Neuronal stem cell (in vitro differentiated cells): Measurements from ENCODE around the gene TWNK.

Experiments used
- DNase-seq: peaks from one replicate; pipeline ENCODE4 v3.0.0-alpha.2; 2013; ENCODE audit warnings: low spot score
- H2AFZ ChIP-seq: one replicate; pipeline ENCODE4 v1.6.1; 2013; ENCODE audit warnings: mild to moderate bottlenecking, low read length, inconsistent platforms
- H2AK5ac ChIP-seq: 2 replicates; pipeline ENCODE4 v1.6.1; 2013; ENCODE audit warnings: low read depth, mild to moderate bottlenecking, inconsistent platforms, low read length, moderate library complexity, mixed read lengths
- H2BK120ac ChIP-seq: 2 replicates; pipeline ENCODE4 v1.6.1; 2013; ENCODE audit warnings: low read depth, mild to moderate bottlenecking, inconsistent platforms, low read length, moderate library complexity, mixed read lengths
- H2BK12ac ChIP-seq: one replicate; pipeline ENCODE4 v1.6.1; 2013; ENCODE audit warnings: low read length, inconsistent platforms
- H2BK15ac ChIP-seq: 2 replicates; pipeline ENCODE4 v1.6.1; 2013; ENCODE audit warnings: mild to moderate bottlenecking, low read length, inconsistent platforms, mixed read lengths
- H2BK5ac ChIP-seq: one replicate; pipeline ENCODE4 v1.6.1; 2013; ENCODE audit warnings: inconsistent platforms, mild to moderate bottlenecking, low read length, moderate library complexity
- H3K14ac ChIP-seq: one replicate; pipeline ENCODE4 v1.6.1; 2013; ENCODE audit warnings: low read length, inconsistent platforms
- H3K18ac ChIP-seq: 2 replicates; pipeline ENCODE4 v1.6.1; 2013; ENCODE audit warnings: low read length, inconsistent platforms
- H3K23ac ChIP-seq: 2 replicates; pipeline ENCODE4 v1.6.1; 2013; ENCODE audit warnings: low read depth, mild to moderate bottlenecking, mixed read lengths, low read length, inconsistent platforms; ENCODE audit not compliant: poor library complexity
- H3K27ac ChIP-seq: replicated peaks from 3 replicates; pipeline ENCODE4 v1.5.1; 2013; ENCODE audit warnings: low read length, inconsistent platforms
- H3K27me3 ChIP-seq, 3 experiments: 2 replicates each; pipeline ENCODE4 v1.6.1; 2013; ENCODE audit warnings: low read length in 3 of 3, mild to moderate bottlenecking in 2 of 3, inconsistent platforms in 1 of 3, low read depth in 1 of 3, mixed read lengths in 1 of 3, moderate library complexity in 1 of 3; ENCODE audit not compliant: control insufficient read depth in 3 of 3, insufficient read depth in 3 of 3
- H3K36me3 ChIP-seq, 2 donors: replicated peaks in 1 of 2; 2 replicates each; pipeline ENCODE4 v1.6.1; 2013; ENCODE audit warnings: low read length in 2 of 2; ENCODE audit not compliant: control insufficient read depth in 2 of 2, insufficient read depth in 2 of 2
- H3K4ac ChIP-seq: 2 replicates; pipeline ENCODE4 v1.6.1; 2013; ENCODE audit warnings: inconsistent platforms, mild to moderate bottlenecking, low read length, moderate library complexity
- H3K4me1 ChIP-seq, 2 donors: 1 replicate in 1 of 2; 2 replicates in 1 of 2; pipeline ENCODE4 v1.6.1; 2013; ENCODE audit warnings: low read length in 2 of 2, low read depth in 1 of 2; ENCODE audit not compliant: control insufficient read depth in 2 of 2, insufficient read depth in 1 of 2
- H3K4me2 ChIP-seq: one replicate; pipeline ENCODE4 v1.6.1; 2013; ENCODE audit warnings: mild to moderate bottlenecking, low read length, inconsistent platforms; ENCODE audit not compliant: insufficient read depth, poor library complexity, severe bottlenecking
- H3K4me3 ChIP-seq, 2 donors: 2 replicates each; pipeline ENCODE4 v1.5.1; 2013; ENCODE audit warnings: low read length in 2 of 2, mild to moderate bottlenecking in 2 of 2, inconsistent platforms in 1 of 2, moderate library complexity in 1 of 2
- H3K79me1 ChIP-seq: one replicate; pipeline ENCODE4 v1.6.1; 2013; ENCODE audit warnings: low read depth, mild to moderate bottlenecking, inconsistent platforms, low read length, moderate library complexity
- H3K9ac ChIP-seq: one replicate; pipeline ENCODE4 v1.6.1; 2013; ENCODE audit warnings: mild to moderate bottlenecking, low read depth, low read length, inconsistent platforms; ENCODE audit not compliant: poor library complexity
- H3K9me3 ChIP-seq, 2 donors: replicated peaks in 1 of 2; 2 replicates each; pipeline versions ENCODE3 to v1.6.1; 2013; ENCODE audit warnings: low read length in 2 of 2, mild to moderate bottlenecking in 2 of 2, inconsistent platforms in 1 of 2, low read depth in 1 of 2, mixed read lengths in 1 of 2, moderate library complexity in 1 of 2; ENCODE audit not compliant: control insufficient read depth in 2 of 2, insufficient read depth in 1 of 2
- H4K8ac ChIP-seq: one replicate; pipeline ENCODE4 v1.6.1; 2013; ENCODE audit warnings: low read depth, mild to moderate bottlenecking, inconsistent platforms, low read length, moderate library complexity
- H4K91ac ChIP-seq: one replicate; pipeline ENCODE4 v1.6.1; 2013; ENCODE audit warnings: low read length, low read depth, mild to moderate bottlenecking, inconsistent platforms; ENCODE audit not compliant: poor library complexity
- WGBS, 2 donors: extraction: QIAGEN DNeasy Blood & Tissue Kit; methylation state at CpG; one replicate each; pipeline ENCODE4 v1.1.7; 2013; ENCODE audit warnings: missing lambda C conversion rate in 2 of 2, mixed read lengths in 1 of 2; ENCODE audit not compliant: insufficient read length in 2 of 2, insufficient replicate concordance in 1 of 2; ENCODE audit errors: extremely low coverage in 2 of 2; 5-methylcytosine and 5-hydroxymethylcytosine counted together

TWNK gene

GRCh38 chr10:100980711-100981110, 6.6 kb upstream of the TWNK start:
- H2BK12ac ChIP-seq, result no peak overlapping the region
- no peak overlapping the region for H3K18ac ChIP-seq
- H3K4me1 ChIP-seq, result no peaks in the 10 kb centered on the region
- H3K9ac ChIP-seq, result no peak overlapping the region
- H2AK5ac ChIP-seq, result no peak overlapping the region
- no CpG with 5 or more reads among the region's 7 CpGs for WGBS, 2 donors
- H3K36me3 ChIP-seq, result peaks cover 39 to 70% of the 10 kb centered on the region in 2 donors
- H3K9me3 ChIP-seq, result no peaks in the 10 kb centered on the region
- no peaks in the 10 kb centered on the region for H3K79me1 ChIP-seq
- no peak for DNase-seq
- H3K4me2 ChIP-seq, result no peak overlapping the region
- H2AFZ ChIP-seq, result no peak overlapping the region
- no peak overlapping the region for H3K4ac ChIP-seq
- H3K27ac ChIP-seq, result no peak overlapping the region
- no peak overlapping the region for H3K4me3 ChIP-seq
- H3K23ac ChIP-seq, result no peak overlapping the region
- H2BK5ac ChIP-seq, result no peak overlapping the region
- no peaks in the 10 kb centered on the region for H3K27me3 ChIP-seq
- no peak overlapping the region for H2BK15ac ChIP-seq
- H4K91ac ChIP-seq, result no peak overlapping the region
- H2BK120ac ChIP-seq, result no peak overlapping the region
- no peak overlapping the region for H3K14ac ChIP-seq
- H4K8ac ChIP-seq, result no peak overlapping the region

GRCh38 chr10:100981178-100981772, 6.1 kb upstream of the TWNK start:
- Histone ChIP-seq H2AFZ (no peak overlapping the region), H2BK15ac (no peak overlapping the region), H3K18ac (no peak overlapping the region), H3K79me1 (no peaks in the 10 kb centered on the region), H3K27me3 (no peaks in the 10 kb centered on the region), H3K4me2 (no peak overlapping the region), H2AK5ac (no peak overlapping the region), H3K23ac (no peak overlapping the region), H4K91ac (no peak overlapping the region), H3K36me3 (peaks cover 39 to 76% of the 10 kb centered on the region in 2 donors), H3K4me3 (no peak overlapping the region), H2BK120ac (no peak overlapping the region), H2BK5ac (no peak overlapping the region), H3K14ac (no peak overlapping the region), H3K9me3 (no peaks in the 10 kb centered on the region), H2BK12ac (no peak overlapping the region), H4K8ac (no peak overlapping the region), H3K27ac (no peak overlapping the region), H3K4ac (no peak overlapping the region), H3K9ac (no peak overlapping the region), H3K4me1 (peaks cover 0 to under 1% of the 10 kb centered on the region in 2 donors)
- no peak for DNase-seq
- WGBS, 2 donors, result no CpG with 5 or more reads among the region's 5 CpGs

GRCh38 chr10:100982916-100983830, 4.2 kb upstream of the TWNK start:
- Histone ChIP-seq H4K91ac (peak overlapping the region; percentile 18), H3K79me1 (peaks cover 10% of the 10 kb centered on the region), H3K27ac (no peak overlapping the region), H3K4me3 (no peak overlapping the region), H3K27me3 (no peaks in the 10 kb centered on the region), H3K4me2 (no peak overlapping the region), H2AK5ac (no peak overlapping the region), H3K23ac (no peak overlapping the region), H3K9me3 (peaks cover 0 to 3% of the 10 kb centered on the region in 2 donors), H2BK5ac (no peak overlapping the region), H2BK12ac (no peak overlapping the region), H2BK15ac (no peak overlapping the region), H3K4ac (no peak overlapping the region), H3K4me1 (peaks cover 11% of the 10 kb centered on the region in 2 donors), H3K9ac (peak overlapping the region; percentile 54), H2BK120ac (no peak overlapping the region), H2AFZ (no peak overlapping the region), H4K8ac (peak overlapping the region; percentile 23), H3K14ac (no peak overlapping the region), H3K36me3 (peaks cover 36 to 74% of the 10 kb centered on the region in 2 donors), H3K18ac (no peak overlapping the region)
- WGBS, 2 donors, result no CpG with 5 or more reads among the region's 24 CpGs
- no peak for DNase-seq
